Muscle layer of colon (tissue), 2 donors: ENCODE results near the gene ZNF746.

Source experiments
- H3K27ac ChIP-seq: one replicate; pipeline ENCODE4 v1.7.0; 2013; ENCODE audit warnings: low read depth, mild to moderate bottlenecking, low read length, moderate library complexity
- H3K27me3 ChIP-seq, 2 donors: one replicate each; pipeline ENCODE4 v1.7.0; 2013; ENCODE audit warnings: low read length in 2 of 2, mild to moderate bottlenecking in 2 of 2; ENCODE audit not compliant: insufficient read depth in 2 of 2, control insufficient read depth in 1 of 2
- H3K36me3 ChIP-seq: one replicate; pipeline ENCODE4 v1.7.0; 2013; ENCODE audit warnings: mild to moderate bottlenecking, low read length; ENCODE audit not compliant: insufficient read depth
- H3K4me1 ChIP-seq: one replicate; pipeline ENCODE4 v1.7.0; 2013; ENCODE audit warnings: mild to moderate bottlenecking, low read length; ENCODE audit not compliant: insufficient read depth
- H3K4me3 ChIP-seq, 2 donors: one replicate each; pipeline ENCODE4 v1.7.0; 2013; ENCODE audit warnings: low read length in 2 of 2, low read depth in 1 of 2, mild to moderate bottlenecking in 1 of 2, moderate library complexity in 1 of 2
- H3K9ac ChIP-seq: one replicate; pipeline ENCODE4 v1.7.0; 2013; ENCODE audit warnings: low read length
- H3K9me3 ChIP-seq: one replicate; pipeline ENCODE4 v1.7.0; 2013; ENCODE audit warnings: mild to moderate bottlenecking, low read length
- donor health status: abdominal sarcoma.
- donor health status: Adenocarcinoma of cecum.

ZNF746 gene

DNA sequence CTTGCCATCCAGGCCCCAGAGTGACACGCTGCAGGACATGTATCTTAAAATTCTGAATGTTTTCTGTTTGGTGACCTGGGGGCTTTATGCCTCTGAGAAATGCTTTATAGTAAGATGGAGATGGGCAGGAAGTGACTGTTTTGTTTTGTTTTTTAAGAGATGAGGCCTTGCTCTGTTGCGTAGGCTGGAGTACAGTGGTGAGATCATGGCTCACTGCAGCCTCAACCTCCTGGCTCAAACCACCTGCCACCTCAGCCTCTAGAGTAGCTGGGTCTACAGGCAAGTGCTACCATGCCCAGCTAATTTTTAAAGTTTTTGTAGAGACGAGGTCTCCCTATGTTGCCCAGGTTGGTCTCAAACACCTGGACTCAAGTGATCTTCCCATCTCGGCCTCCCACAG is 57.4 kb downstream of the ZNF746 start:
- no peak overlapping the region for H3K4me3 ChIP-seq
- H3K27me3 ChIP-seq = no peaks in the 10 kb centered on the region
- no peak overlapping the region for H3K27ac ChIP-seq
- H3K36me3 ChIP-seq = peaks cover 18% of the 10 kb centered on the region
- no peaks in the 10 kb centered on the region for H3K9me3 ChIP-seq
- H3K4me1 ChIP-seq = no peaks in the 10 kb centered on the region
- no peak overlapping the region for H3K9ac ChIP-seq

DNA sequence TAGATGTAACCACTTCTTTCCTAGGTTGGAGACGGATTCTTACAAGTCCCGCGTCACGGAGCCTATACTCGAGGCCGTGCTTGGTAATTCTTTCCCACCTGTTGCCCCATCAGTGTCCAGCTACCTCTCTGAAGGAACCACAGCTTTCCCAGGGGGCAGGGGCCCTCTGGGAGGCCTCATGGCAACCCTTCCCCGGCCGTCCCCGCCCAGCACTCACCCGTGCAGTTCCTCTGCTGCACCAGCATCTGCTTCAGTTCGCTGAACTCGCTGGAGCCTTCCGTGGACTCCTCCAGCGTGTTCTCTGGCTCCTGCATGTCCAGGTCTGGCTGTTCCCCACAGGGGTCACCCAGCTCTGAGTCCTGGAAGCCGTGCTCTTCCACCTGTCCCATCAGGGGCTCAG is 61.3 kb downstream of the ZNF746 start:
- H3K27ac ChIP-seq = no peak overlapping the region
- peaks cover 36% of the 10 kb centered on the region for H3K36me3 ChIP-seq

DNA sequence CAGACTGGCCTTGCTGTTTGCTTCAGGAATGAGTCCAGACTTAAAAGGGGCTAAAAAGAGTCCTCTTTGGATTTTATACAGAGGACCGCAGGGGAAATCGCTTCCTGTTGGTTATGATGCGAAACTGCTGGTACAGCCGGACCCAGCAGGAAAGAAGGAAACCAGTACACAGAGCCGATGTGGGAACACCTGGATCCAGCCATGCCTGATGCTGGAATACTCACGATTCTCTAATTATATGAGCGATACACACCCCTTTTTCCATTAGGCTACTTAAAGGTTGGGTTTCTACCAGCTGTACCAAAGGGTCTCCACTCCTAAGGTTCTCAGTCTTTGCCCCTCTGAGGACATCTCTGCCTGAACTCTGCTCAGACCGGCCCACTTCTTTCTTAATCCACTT is 64.5 kb downstream of the ZNF746 start:
- H3K4me3 ChIP-seq = no peak overlapping the region
- H3K27me3 ChIP-seq = no peaks in the 10 kb centered on the region
- no peak overlapping the region for H3K9ac ChIP-seq
- no peaks in the 10 kb centered on the region for H3K9me3 ChIP-seq
- H3K27ac ChIP-seq = no peak overlapping the region
- H3K36me3 ChIP-seq = peaks cover 36% of the 10 kb centered on the region
- H3K4me1 ChIP-seq = no peaks in the 10 kb centered on the region

More for the DNA sequence above, 61.3 kb downstream of the ZNF746 start:
- Histone ChIP-seq H3K9me3 (no peaks in the 10 kb centered on the region), H3K9ac (no peak overlapping the region), H3K4me1 (no peaks in the 10 kb centered on the region), H3K4me3 (no peak overlapping the region), H3K27me3 (no peaks in the 10 kb centered on the region)

DNA sequence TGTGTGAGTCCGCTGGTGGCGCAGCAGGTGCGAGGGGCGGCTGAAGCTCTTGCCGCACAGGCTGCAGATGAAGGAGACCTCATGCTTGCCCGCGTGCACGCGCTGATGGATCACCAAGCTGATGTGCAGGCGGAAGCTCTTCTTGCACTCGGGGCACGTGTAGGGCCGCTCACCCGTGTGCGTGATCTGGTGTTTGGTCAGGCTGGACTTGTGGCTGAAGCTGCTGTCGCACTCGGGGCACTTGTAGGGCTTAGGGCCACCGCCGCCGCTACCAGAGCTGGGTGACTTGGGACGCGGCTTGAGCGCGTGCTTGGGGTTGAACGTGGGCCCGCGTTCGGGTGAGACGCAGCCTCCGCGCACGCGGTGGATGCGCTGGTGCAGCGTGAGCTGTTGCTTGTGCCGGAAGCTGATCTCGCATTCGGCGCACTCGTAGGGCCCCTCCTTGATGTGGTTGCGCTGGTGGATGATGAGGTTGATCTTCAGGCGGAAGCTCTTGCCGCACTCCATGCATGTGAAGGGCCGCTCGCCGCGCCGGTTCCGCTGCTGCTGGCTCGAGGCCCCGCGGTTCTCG is 65.4 kb downstream of the ZNF746 start:
- H3K9me3 ChIP-seq = no peaks in the 10 kb centered on the region
- H3K9ac ChIP-seq = no peak overlapping the region
- H3K27ac ChIP-seq = no peak overlapping the region
- no peaks in the 10 kb centered on the region for H3K4me1 ChIP-seq
- H3K4me3 ChIP-seq = no peak overlapping the region
- peaks cover 32% of the 10 kb centered on the region for H3K36me3 ChIP-seq
- H3K27me3 ChIP-seq = no peaks in the 10 kb centered on the region

DNA sequence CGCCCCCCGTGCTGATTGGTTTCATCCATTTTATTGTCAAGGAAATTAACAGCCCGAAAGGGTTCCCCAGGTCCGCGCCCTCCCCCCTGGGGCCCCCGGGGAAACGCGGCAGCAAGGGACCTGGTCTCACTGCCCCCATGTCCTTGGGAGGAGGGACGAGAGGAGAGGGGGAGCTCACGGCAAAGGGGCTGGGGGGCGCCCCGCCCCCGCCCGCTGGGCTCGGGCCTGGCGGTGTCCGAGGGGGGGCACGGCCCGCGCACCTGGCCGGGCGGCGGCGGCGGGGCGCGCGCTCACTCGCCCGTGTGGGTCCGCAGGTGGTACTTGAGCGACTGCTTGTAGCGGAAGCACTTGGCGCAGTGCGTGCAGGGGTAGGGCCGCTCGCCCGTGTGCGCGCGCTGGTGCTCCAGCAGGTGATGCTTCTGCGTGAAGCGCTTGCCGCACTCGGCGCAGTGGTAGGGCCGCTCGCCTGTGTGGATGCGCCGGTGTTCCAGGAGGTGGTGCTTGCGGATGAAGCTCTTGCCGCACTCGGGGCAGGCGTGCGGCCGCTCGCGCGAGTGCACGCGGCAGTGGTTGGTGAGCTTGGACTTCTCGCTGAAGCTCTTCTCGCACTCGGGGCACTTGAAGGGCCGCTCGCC is 66.0 kb downstream of the ZNF746 start:
- Histone ChIP-seq H3K4me3 (no peak overlapping the region), H3K4me1 (no peaks in the 10 kb centered on the region), H3K36me3 (peaks cover 29% of the 10 kb centered on the region)

DNA sequence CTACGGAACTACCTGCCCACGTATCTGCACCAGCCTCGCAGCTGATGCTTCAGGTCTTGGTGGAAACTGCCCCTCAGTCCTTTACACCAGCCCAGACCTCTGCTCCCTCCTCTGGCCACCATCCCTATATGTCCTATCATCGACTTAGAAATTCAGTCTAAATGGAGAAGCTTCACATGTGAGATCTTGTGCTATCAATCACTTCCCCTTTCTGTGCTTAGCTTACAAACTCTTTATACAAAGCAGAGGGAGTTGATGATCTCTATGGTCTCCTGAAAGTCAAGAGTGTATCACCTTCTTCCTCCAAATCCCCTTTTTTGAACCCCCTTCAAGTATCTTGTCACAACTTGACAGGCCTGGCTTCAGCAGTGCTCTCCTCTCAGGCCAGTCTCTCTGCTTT is 67.4 kb downstream of the ZNF746 start:
- Histone ChIP-seq H3K9ac (no peak overlapping the region), H3K9me3 (no peaks in the 10 kb centered on the region), H3K4me1 (no peaks in the 10 kb centered on the region), H3K27ac (no peak overlapping the region), H3K36me3 (peaks cover 18% of the 10 kb centered on the region), H3K27me3 (no peaks in the 10 kb centered on the region), H3K4me3 (no peak overlapping the region)

More for the DNA sequence above, 66.0 kb downstream of the ZNF746 start:
- H3K27ac ChIP-seq = no peak overlapping the region
- H3K9ac ChIP-seq = no peak overlapping the region
- H3K9me3 ChIP-seq = no peaks in the 10 kb centered on the region
- H3K27me3 ChIP-seq = no peaks in the 10 kb centered on the region

DNA sequence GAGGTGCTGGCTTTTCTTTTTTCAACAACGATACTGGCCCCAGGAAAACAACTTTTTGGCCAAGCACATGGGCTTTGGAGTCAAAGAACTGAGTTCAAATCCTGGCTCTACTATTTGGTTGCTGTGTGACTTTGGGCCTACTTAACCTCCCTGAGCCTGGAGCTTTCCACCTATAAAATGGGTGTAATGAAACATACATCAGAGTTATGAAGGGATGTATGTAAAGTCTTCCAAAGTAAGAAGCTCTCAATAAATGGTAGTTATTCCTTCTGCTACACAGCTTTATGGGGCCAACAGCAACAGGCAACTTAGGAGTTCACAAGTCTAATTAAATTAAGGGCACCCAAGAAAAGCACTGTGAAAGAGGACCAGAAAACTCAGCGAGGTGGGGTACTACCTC is 69.7 kb downstream of the ZNF746 start:
- Histone ChIP-seq H3K4me3 (no peak overlapping the region), H3K27me3 (no peaks in the 10 kb centered on the region), H3K9me3 (no peaks in the 10 kb centered on the region), H3K27ac (no peak overlapping the region), H3K4me1 (no peaks in the 10 kb centered on the region), H3K9ac (no peak overlapping the region), H3K36me3 (peaks cover 11% of the 10 kb centered on the region)

DNA sequence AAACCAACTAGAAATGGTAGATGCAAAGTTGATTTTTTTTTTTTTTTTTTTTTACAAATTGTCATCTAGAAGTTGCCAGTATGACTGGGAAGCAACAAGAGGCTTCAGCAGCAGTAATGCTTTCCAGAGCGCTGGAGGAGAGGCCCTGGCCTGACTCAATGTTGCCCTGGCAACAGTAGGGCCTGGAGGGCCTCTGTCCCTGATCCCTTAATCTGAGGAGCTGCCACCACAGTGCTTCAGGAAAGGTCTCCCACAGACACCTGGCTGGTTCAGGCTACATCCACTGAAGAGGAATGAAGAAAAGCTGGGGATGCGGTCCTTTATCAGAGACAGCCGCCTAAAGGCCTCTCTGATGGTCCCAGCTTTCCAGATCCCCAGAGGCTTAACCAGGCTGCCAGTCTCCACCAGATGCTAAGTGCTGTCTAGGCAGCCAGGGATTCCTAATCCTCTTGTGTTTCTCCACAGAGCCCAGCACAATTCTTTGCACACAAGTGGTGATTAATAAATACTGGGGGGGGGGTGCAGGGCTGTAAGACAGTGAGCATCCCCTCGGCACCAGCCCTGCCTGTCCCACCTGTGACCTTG is 70.4 kb downstream of the ZNF746 start:
- Histone ChIP-seq H3K27ac (no peak overlapping the region), H3K9me3 (no peaks in the 10 kb centered on the region), H3K4me3 (no peak overlapping the region), H3K4me1 (no peaks in the 10 kb centered on the region), H3K27me3 (no peaks in the 10 kb centered on the region), H3K9ac (no peak overlapping the region), H3K36me3 (peaks cover 4% of the 10 kb centered on the region)

DNA sequence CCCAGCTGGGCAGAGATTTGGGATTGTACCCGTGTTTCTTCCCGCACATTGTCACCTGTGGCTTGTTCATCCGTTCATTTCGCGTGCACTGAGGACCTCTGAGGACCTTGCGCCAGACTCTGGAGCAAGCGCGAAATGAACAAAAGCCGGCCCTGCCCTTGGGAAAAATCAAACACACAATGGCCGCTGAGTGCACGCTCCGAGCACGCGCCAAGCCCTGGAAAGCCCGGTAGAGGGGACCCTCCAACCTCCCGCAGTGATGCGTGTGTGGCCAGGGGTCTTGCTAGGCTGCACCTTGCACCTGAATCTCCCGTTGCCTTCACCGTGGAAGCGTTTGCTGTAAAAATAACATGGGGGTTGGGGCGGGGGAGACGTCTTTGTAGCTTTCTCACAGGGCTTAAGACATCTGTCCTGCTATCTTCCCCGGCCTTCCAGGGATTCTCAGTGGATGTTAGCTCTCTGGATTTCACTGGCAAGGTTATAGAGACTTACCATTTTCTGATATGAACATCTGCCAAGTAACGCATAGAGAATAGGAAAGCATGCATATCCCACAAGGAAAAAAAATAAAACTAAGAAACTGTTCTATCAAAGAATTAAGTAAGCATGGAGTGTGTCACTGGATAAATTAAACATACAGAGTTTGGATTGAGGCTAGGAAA is 74.0 kb downstream of the ZNF746 start:
- H3K4me1 ChIP-seq = no peaks in the 10 kb centered on the region
- no peaks in the 10 kb centered on the region for H3K9me3 ChIP-seq
- no peaks in the 10 kb centered on the region for H3K27me3 ChIP-seq
- no peak overlapping the region for H3K9ac ChIP-seq
- H3K4me3 ChIP-seq = no peak overlapping the region
- no peak overlapping the region for H3K27ac ChIP-seq
- H3K36me3 ChIP-seq = no peaks in the 10 kb centered on the region

DNA sequence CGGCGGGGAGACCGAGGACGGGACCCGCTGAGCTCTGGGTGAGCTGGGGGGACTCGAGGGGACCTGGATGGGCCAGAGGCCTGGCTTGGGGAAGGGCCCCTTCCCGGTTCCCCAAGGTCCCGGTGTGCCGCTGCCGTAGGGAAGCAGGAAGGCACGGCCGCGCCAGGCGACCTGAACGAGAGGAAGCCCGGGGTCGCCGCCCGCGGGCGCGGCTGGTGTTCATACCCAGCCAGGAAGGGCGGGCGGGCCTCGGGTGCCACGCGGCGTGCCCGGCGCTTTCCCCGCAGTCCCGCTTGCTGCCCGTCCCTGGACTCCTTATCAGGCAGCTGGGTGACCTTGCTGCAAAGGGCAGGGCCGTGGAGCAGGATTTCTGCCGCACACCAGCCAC is 74.7 kb downstream of the ZNF746 start:
- Histone ChIP-seq H3K27me3 (no peaks in the 10 kb centered on the region), H3K9ac (no peak overlapping the region), H3K27ac (no peak overlapping the region), H3K4me1 (no peaks in the 10 kb centered on the region), H3K9me3 (no peaks in the 10 kb centered on the region), H3K36me3 (no peaks in the 10 kb centered on the region), H3K4me3 (peak overlapping the region; percentile 35 to 71)
